ENCODE results near the gene CHMP2B. TPM values are rescaled to one million over a fixed set of nuclear protein-coding genes. Genes with fewer than 3 reads are reported as not detected.

The CHMP2B gene
- total and polyA plus RNA-seq, 4 donors = 12.6 to 49.5 (median 15.5) TPM

- no peak for TF ChIP-seq NR2F2 (IDR thresholded peaks at IDR 0.05)
These were observed 40.4 kb upstream of the CHMP2B start (continued) for GRCh38 chr3:87186608-87187159.

DNA sequence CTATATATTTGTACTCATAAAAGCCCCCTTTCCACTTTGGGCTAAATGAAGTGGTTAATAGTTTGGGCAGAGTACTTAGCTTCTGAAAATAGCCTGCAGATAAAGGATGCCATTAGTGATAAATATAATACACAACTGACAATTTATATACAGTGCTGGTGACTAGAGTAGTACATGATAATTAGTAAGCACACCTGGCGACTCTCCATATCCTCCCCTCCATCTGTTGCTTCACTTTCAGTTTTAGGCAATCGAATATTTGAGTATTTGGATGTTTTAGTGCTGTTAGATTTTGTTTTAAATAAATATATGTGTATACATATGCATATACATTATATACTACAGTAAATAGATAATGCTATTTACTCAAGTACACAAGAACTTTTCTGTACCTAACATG, 35.9 kb upstream of the CHMP2B start:
- H3K9ac ChIP-seq (ENCODE audit: low read depth in 1 of 2, low read length in 2 of 2) = no peak overlapping the region
- WGBS = 56% methylated on average over 2 of the region's 2 CpGs
- H3K27me3 ChIP-seq (ENCODE audit: control insufficient read depth in 4 of 4, insufficient read depth in 4 of 4, low read length in 3 of 4) = peaks cover 0 to 5% (median 0%) of the 10 kb centered on the region in 4 donors
- no peaks in the 10 kb centered on the region for H3K36me3 ChIP-seq (ENCODE audit: control insufficient read depth in 4 of 4, insufficient read depth in 3 of 4, low read depth in 1 of 4, low read length in 3 of 4)
- H3K4me1 ChIP-seq (ENCODE audit: control insufficient read depth in 4 of 4, insufficient read depth in 4 of 4, low read length in 3 of 4) = no peaks in the 10 kb centered on the region
- H3K27ac ChIP-seq (ENCODE audit: low read depth in 1 of 2, low read length in 2 of 2) = no peak overlapping the region
- TF ChIP-seq FOXA1 (IDR thresholded peaks at IDR 0.05) = no peak
- no peak for DNase-seq (ENCODE audit: low spot score)
- H3K9me3 ChIP-seq (ENCODE audit: control insufficient read depth in 4 of 4, low read length in 3 of 4) = no peaks in the 10 kb centered on the region
- H3K4me3 ChIP-seq (ENCODE audit: low read depth in 1 of 3, low read length in 3 of 3) = no peak overlapping the region

GRCh38 chr3:87191641-87192040, 35.5 kb upstream of the CHMP2B start:
- Histone ChIP-seq H3K9me3 (ENCODE audit: control insufficient read depth in 4 of 4, low read length in 3 of 4) (no peaks in the 10 kb centered on the region), H3K4me1 (ENCODE audit: control insufficient read depth in 4 of 4, insufficient read depth in 4 of 4, low read length in 3 of 4) (no peaks in the 10 kb centered on the region), H3K27me3 (ENCODE audit: control insufficient read depth in 4 of 4, insufficient read depth in 4 of 4, low read length in 3 of 4) (peaks cover 0 to 5% (median 0%) of the 10 kb centered on the region in 4 donors), H3K9ac (ENCODE audit: low read depth in 1 of 2, low read length in 2 of 2) (no peak overlapping the region), H3K27ac (ENCODE audit: low read depth in 1 of 2, low read length in 2 of 2) (no peak overlapping the region), H3K36me3 (ENCODE audit: control insufficient read depth in 4 of 4, insufficient read depth in 3 of 4, low read depth in 1 of 4, low read length in 3 of 4) (no peaks in the 10 kb centered on the region), H3K4me3 (ENCODE audit: low read depth in 1 of 3, low read length in 3 of 3) (no peak overlapping the region)
- TF ChIP-seq HNF4A (conservative IDR thresholded peaks at IDR 0.05) (peak in 1 of 2 donors; percentile 37), EGR1 (IDR thresholded peaks at IDR 0.05; ENCODE audit: low read depth in 2 of 2) (no peak), REST (IDR thresholded peaks at IDR 0.05) (no peak)
- TF ChIP-seq, protein P1, sequence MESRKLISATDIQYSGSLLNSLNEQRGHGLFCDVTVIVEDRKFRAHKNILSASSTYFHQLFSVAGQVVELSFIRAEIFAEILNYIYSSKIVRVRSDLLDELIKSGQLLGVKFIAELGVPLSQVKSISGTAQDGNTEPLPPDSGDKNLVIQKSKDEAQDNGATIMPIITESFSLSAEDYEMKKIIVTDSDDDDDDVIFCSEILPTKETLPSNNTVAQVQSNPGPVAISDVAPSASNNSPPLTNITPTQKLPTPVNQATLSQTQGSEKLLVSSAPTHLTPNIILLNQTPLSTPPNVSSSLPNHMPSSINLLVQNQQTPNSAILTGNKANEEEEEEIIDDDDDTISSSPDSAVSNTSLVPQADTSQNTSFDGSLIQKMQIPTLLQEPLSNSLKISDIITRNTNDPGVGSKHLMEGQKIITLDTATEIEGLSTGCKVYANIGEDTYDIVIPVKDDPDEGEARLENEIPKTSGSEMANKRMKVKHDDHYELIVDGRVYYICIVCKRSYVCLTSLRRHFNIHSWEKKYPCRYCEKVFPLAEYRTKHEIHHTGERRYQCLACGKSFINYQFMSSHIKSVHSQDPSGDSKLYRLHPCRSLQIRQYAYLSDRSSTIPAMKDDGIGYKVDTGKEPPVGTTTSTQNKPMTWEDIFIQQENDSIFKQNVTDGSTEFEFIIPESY (IDR thresholded peaks at IDR 0.05) = no peak
- DNase-seq (ENCODE audit: low spot score) = no peak

DNA sequence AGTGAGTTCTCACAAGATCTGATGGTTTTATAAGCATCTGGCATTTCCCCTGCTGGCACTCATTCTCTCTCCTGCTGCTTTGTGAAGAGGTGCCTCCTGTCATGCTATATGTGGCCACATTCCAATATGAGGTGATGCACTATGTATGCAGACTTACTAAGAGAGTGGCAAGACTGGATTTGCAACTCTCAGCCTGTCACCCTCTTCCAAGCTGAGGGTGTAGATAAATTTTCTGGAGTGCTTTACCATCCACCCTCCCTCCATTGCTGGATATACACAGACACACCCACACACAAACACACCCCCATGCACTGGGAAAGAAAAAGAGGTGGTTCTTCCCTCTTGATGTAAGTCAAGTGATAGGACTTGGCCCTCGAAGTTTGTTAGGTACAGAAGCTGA, 30.2 kb upstream of the CHMP2B start:
- H3K27ac ChIP-seq (ENCODE audit: low read depth in 1 of 2, low read length in 2 of 2) = no peak overlapping the region
- no peaks in the 10 kb centered on the region for H3K9me3 ChIP-seq (ENCODE audit: control insufficient read depth in 4 of 4, low read length in 3 of 4)
- TF ChIP-seq GABPA (IDR thresholded peaks at IDR 0.05 in 1 of 2, conservative IDR thresholded peaks at IDR 0.05 in 1 of 2) (no peak), TAF1 (conservative IDR thresholded peaks at IDR 0.05) (no peak), HNF4G (IDR thresholded peaks at IDR 0.05) (no peak), JUND (IDR thresholded peaks at IDR 0.05) (no peak)
- H3K4me1 ChIP-seq (ENCODE audit: control insufficient read depth in 4 of 4, insufficient read depth in 4 of 4, low read length in 3 of 4) = peaks cover 0 to 13% (median 9%) of the 10 kb centered on the region in 4 donors
- H3K36me3 ChIP-seq (ENCODE audit: control insufficient read depth in 4 of 4, insufficient read depth in 3 of 4, low read depth in 1 of 4, low read length in 3 of 4) = no peaks in the 10 kb centered on the region
- no peak for DNase-seq (ENCODE audit: low spot score)
- H3K4me3 ChIP-seq (ENCODE audit: low read depth in 1 of 3, low read length in 3 of 3) = no peak overlapping the region
- 68% methylated on average over 1 of the region's 1 CpG for WGBS
- no peaks in the 10 kb centered on the region for H3K27me3 ChIP-seq (ENCODE audit: control insufficient read depth in 4 of 4, insufficient read depth in 4 of 4, low read length in 3 of 4)
- H3K9ac ChIP-seq (ENCODE audit: low read depth in 1 of 2, low read length in 2 of 2) = no peak overlapping the region

All from liver (tissue), 9 donors.